ENCODE data around the gene TRPC4AP. TPM values are rescaled to one million over a fixed set of nuclear protein-coding genes. Genes with fewer than 3 reads are reported as not detected.

Gene TRPC4AP
- total and polyA plus RNA-seq, 12 donors: 33.8 to 87.2 (median 78.1) TPM

- Histone ChIP-seq H3K4me1 (replicated peaks in 1 of 2) (peaks cover 0 to 10% of the 10 kb centered on the region in 2 donors), H3K4me3 (peak overlapping the region in 2 of 4 donors; percentile 42 to 55), H3K9me3 (replicated peaks in 1 of 3) (no peaks in the 10 kb centered on the region), H3K36me3 (replicated peaks in 1 of 2) (peaks cover 0 to 6% of the 10 kb centered on the region in 2 donors), H3K27ac (peak overlapping the region in 4 of 5 donors; percentile 76 to 94 (median 86)), H3K27me3 (no peaks in the 10 kb centered on the region)
- WGBS, 4 donors: 7 to 17% (median 14%) methylated on average over 6 of the region's 6 CpGs
- no peak for DNase-seq
- intact Hi-C loops (cut with DNase I): no loop called here
- TF ChIP-seq POLR2A (IDR thresholded peaks at IDR 0.05) (no peak), CTCF (IDR thresholded peaks at IDR 0.05) (peak in 1 of 6 experiments; percentile 40)
These were observed 136.6 kb downstream of the TRPC4AP start for GRCh38 chr20:34956041-34956458.

- peak within 1 kb of the TSS; percentile 34 to 94 (median 81) for H3K27ac ChIP-seq
- H3K9me3 ChIP-seq (replicated peaks in 1 of 3): no peaks in the 10 kb centered on the region
- TF ChIP-seq CTCF (IDR thresholded peaks at IDR 0.05) (peak in 5 of 6 experiments; percentile 39 to 72 (median 64)), POLR2A (IDR thresholded peaks at IDR 0.05) (peak; percentile 75 to 87)
- H3K27me3 ChIP-seq: no peaks in the 10 kb centered on the region
- H3K36me3 ChIP-seq (replicated peaks in 1 of 2): peaks cover 0 to 8% of the 10 kb centered on the region in 2 donors
- 0 to 1% (median 0%) methylated on average over 26 to 62 of the region's 62 CpGs for WGBS, 4 donors
- intact Hi-C loops (cut with DNase I): no loop called here
- DNase-seq: peak; percentile 96 to 99 (median 98)
- H3K4me1 ChIP-seq (replicated peaks in 1 of 2): peaks cover 0 to 10% of the 10 kb centered on the region in 2 donors
- H3K4me3 ChIP-seq: peak within 1 kb of the TSS in 3 of 4 donors; percentile 0 to 55 (median 42)
These were observed 137.2 kb downstream of the TRPC4AP start, which contains the start of the genes GSS and MYH7B for GRCh38 chr20:34955231-34956040. Gene GSS (minus strand): TSS chr20:34955806. CDS start chr20:34951852, 3,954 bp downstream. Gene MYH7B (plus strand): TSS chr20:34955868. CDS start chr20:34978006, 22,138 bp downstream.

- WGBS, 4 donors: 7 to 14% (median 11%) methylated on average over 13 of the region's 13 CpGs
- DNase-seq: peak in 6 of 7 donors; percentile 41 to 68 (median 52)
- intact Hi-C loops (cut with DNase I): loop anchor here in 1 of 2 donors (5.0 kb wide), 1 partner anchor 83 kb away; the partner anchor contains the start of gene GGT7
- Histone ChIP-seq H3K36me3 (replicated peaks in 1 of 2) (peaks cover 0 to 8% of the 10 kb centered on the region in 2 donors), H3K9me3 (replicated peaks in 1 of 3) (no peaks in the 10 kb centered on the region), H3K4me1 (replicated peaks in 1 of 2) (peaks cover 0 to 10% of the 10 kb centered on the region in 2 donors), H3K27ac (peak overlapping the region in 4 of 5 donors; percentile 76 to 94 (median 86)), H3K27me3 (no peaks in the 10 kb centered on the region), H3K4me3 (peak overlapping the region in 3 of 4 donors; percentile 0 to 55 (median 42))
- TF ChIP-seq POLR2A (IDR thresholded peaks at IDR 0.05): no peak
- TF ChIP-seq CTCF (IDR thresholded peaks at IDR 0.05): no peak
These were observed 137.7 kb downstream of the TRPC4AP start for GRCh38 chr20:34954904-34955230.

- peaks cover 0 to 10% of the 10 kb centered on the region in 2 donors for H3K4me1 ChIP-seq (replicated peaks in 1 of 2)
- no peak for DNase-seq
- no peaks in the 10 kb centered on the region for H3K9me3 ChIP-seq (replicated peaks in 1 of 3)
- TF ChIP-seq CTCF (IDR thresholded peaks at IDR 0.05): no peak
- no peak for TF ChIP-seq POLR2A (IDR thresholded peaks at IDR 0.05)
- no peak overlapping the region for H3K27ac ChIP-seq
- H3K36me3 ChIP-seq (replicated peaks in 1 of 2): peaks cover 0 to 8% of the 10 kb centered on the region in 2 donors
- no peak overlapping the region for H3K4me3 ChIP-seq
- intact Hi-C loops (cut with DNase I): loop anchor here in 1 of 2 donors (5.0 kb wide), 1 partner anchor 82 kb away; the partner anchor contains the start of gene GGT7
- no peaks in the 10 kb centered on the region for H3K27me3 ChIP-seq
- 92 to 95% (median 93%) methylated on average over 7 of the region's 7 CpGs for whole genome bisulfite sequencing, 4 donors
These were observed 138.6 kb downstream of the TRPC4AP start for GRCh38 chr20:34953960-34954359.
